Fibroblast of the aortic adventitia (primary cell): Measurements from ENCODE around the gene PRDM11. TPM values are rescaled to one million over a fixed set of nuclear protein-coding genes. Genes with fewer than 3 reads are reported as not detected.

Source experiments
- DNase-seq: peaks from one replicate; pipeline ENCODE4 v3.0.0-alpha.2; 2010; ENCODE audit warnings: low read depth
- H3K4me3 ChIP-seq: 2 replicates; pipeline ENCODE4 v1.5.1; 2011; ENCODE audit warnings: low read depth, mild to moderate bottlenecking, control low read depth, low read length, moderate library complexity
- total RNA-seq: library from RNA; depleted of rRNA; stranded (reverse); fragments of >200 nt; gene quantifications from 2 replicates; pipeline ENCODE4 v1.2.3, GENCODE V29; 2012; ENCODE audit warnings: low replicate concordance
- TF ChIP-seq, protein P1 (sequence below): IDR thresholded peaks from 2 replicates; pipeline ENCODE4 v1.5.1; 2011; ENCODE audit warnings: mild to moderate bottlenecking, low read length, control low read depth, inconsistent platforms; ENCODE audit not compliant: insufficient read depth

Gene PRDM11
- total RNA-seq, 1 donor, result 5.3 TPM

DNA sequence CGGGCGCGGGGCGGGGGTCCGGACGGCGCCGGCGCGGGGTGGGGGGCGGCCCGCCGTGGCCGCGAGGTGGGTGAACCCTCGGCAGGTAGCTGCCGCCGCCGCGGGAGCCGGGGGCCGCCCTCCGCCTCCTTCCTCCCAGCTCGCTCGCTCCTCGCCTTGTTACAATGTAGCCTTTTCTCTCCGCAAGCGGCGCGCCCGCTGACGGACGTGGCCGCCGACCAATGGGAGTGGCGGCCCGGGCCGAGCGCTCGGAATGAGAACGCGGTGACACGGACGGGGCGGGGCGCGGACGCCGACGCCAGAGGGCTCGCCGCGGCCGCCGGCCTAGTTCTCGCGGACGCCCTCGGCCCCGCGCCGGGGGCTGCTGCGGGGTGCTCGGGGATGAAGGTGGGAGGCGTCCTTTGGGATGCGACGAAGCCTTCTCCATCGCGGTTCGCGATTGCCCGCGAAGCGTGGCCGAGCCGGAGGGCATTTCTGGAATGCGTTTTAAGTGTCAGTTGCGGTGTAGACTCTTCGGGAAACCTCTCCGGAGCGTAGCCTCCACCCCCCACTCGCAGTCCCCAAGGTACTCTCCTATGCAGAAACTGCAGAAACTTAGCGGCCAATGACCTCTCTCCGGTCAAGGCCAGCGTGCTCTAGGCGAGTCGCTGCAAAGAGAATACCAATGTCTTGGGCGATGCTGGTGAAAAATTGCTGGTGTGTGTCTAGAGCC, 734 bp downstream of the PRDM11 start:
- peak overlapping the region; percentile 79 for H3K4me3 ChIP-seq
- TF ChIP-seq, protein P1, sequence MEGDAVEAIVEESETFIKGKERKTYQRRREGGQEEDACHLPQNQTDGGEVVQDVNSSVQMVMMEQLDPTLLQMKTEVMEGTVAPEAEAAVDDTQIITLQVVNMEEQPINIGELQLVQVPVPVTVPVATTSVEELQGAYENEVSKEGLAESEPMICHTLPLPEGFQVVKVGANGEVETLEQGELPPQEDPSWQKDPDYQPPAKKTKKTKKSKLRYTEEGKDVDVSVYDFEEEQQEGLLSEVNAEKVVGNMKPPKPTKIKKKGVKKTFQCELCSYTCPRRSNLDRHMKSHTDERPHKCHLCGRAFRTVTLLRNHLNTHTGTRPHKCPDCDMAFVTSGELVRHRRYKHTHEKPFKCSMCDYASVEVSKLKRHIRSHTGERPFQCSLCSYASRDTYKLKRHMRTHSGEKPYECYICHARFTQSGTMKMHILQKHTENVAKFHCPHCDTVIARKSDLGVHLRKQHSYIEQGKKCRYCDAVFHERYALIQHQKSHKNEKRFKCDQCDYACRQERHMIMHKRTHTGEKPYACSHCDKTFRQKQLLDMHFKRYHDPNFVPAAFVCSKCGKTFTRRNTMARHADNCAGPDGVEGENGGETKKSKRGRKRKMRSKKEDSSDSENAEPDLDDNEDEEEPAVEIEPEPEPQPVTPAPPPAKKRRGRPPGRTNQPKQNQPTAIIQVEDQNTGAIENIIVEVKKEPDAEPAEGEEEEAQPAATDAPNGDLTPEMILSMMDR, result no peak
- peak; percentile 93 for DNase-seq

DNA sequence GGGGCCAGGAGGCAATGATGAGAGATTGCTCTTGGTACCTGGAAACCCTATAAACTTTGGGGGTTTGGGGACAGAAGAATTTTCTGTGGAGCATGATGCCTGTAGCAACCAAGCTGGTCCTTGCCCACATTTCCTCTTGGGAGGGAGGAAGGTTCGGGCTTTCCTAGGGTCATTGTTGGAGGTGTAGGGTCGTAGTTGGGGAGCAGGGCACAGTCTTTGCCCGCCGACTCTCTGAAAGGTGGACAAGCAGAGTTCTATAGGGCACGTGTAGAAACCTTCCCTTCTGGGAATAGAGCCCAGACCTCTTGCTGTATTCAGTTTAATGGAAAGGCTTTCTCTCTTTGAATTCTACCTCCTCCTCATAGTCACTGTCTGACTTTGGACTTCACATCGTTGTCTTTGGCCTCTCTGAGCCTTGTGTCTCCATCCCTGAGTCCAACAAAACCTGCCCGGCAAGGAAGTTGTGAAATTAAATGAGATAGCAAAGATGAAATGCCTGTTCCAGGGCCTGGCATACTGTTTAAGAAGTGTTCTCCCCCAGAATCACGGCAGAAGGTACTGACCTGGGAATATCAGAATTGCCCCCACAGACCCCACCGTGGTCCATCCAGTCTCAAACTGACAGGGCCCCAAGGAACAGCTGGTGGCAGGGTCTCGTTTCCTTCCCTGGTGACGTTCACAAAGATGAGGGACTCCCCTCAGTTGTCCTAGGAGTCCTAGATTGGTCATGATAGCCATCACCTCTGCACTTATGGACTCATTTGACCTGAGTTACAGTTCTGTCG, 1.6 kb downstream of the PRDM11 start:
- no peak for DNase-seq
- peak overlapping the region; percentile 79 for H3K4me3 ChIP-seq
- TF ChIP-seq, protein P1, result no peak

DNA sequence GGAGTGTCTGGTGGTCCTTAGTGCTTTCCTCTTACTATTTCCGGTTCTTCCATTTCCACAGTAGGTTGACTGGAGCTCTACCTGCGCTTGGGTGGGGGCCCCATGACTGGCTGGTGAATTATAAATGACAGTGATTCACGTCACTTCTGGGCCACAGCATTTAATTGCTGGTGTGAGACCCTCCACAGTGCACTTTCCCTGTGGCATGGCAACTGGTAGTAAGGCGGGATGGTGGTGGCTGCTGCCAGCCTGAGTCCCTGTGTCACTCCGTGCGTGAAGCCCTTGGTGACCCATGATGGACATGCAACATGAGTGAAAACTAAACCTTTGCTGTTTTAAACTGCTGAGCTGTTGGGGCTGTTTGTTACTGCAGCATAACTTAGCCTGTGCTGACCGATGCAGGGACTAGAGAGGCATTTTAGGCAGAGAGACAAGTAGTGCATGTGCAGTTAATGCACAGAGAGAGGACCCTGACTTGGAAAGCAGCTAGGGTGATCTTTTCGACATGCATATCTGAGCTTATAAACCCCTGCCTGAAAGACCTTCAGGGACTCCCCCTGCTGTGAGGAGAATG, 3.1 kb downstream of the PRDM11 start:
- no peak for DNase-seq
- TF ChIP-seq, protein P1, result no peak
- no peak overlapping the region for H3K4me3 ChIP-seq

DNA sequence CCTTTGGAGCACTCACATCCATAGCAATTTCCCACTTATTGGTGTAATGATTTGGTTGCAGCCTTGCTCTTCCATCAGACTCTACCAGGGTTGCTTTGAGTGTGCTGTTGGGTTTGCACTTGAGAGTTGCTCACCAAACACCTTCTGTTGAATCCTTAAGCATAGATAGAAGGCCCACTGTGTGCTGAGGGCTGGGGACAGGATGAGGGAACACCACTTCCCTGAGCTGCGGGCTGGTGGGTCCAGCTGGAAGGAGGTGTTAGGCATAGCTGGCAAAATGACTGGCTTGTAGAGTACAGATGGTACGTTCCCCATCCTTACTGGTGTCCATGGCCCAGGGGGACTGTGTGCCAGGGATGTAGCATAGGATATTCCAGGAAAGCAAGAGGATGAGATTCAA, 3.9 kb downstream of the PRDM11 start:
- H3K4me3 ChIP-seq, result no peak overlapping the region
- DNase-seq, result no peak
- TF ChIP-seq, protein P1, result no peak

DNA sequence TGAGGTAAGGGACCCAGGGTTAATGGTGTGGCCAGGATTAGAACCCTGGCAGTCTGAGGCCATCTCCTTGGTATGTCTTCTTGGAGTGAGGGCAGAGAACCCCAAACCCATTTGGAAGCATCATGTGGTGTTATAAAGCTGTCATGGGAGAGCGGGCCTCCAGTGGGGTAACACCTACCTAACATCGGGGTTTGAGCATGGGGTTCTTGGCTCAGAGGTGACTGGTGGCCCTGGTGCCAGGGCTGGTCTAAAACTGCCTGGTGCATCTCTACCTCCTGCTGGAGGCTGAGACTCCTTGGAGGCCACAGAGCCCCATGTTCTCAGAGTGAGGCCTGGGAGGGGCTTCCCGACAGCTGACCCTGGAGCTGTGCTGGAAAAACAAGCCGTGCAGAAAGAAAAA, 4.5 kb downstream of the PRDM11 start:
- no peak overlapping the region for H3K4me3 ChIP-seq
- DNase-seq, result no peak
- TF ChIP-seq, protein P1, result no peak

DNA sequence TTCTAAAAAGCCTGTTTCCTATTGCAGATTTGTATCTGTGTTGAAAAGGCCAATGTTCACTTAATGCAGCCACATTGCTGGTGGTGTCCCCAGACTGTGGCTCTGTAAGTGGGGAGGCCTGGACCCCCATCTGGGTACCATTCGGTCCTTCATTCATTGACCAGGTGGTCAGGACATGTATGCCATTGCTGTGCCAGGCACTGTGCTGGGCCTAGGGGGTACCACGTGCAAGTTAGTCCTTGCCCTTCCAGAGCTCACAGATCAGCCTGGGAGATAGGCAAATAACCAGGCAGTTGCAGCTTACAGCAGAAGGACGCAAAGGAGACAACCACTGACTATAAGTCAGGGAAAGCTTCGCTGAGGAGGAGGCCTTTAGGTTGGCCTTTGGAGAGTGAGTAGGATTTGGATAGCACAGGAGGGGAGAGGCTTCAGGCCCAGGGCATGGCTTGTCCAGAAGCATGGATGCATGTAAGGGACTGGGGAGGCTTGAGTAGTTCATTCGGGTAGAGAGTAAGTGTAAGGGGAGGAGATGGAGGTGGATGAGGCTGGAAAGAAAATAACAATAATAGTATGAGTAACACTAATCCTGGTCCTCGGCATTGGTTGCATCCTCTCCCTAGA, 5.0 kb downstream of the PRDM11 start:
- no peak overlapping the region for H3K4me3 ChIP-seq
- no peak for DNase-seq

More for the DNA sequence above, 5.0 kb downstream of the PRDM11 start:
- TF ChIP-seq, protein P1, result no peak
